Measurements from ENCODE around the gene OR4E2.

OR4E2 gene

GRCh38 chr14:21654215-21654614 is 580 bp downstream of the OR4E2 start:
- DNase-seq (ENCODE audit: low spot score) = no peak
- Histone ChIP-seq H2BK120ac (ENCODE audit: low read depth, low read length) (no peak overlapping the region), H2AK5ac (ENCODE audit: low read depth, low read length) (no peak overlapping the region), H3K4ac (ENCODE audit: low read length) (no peak overlapping the region), H3K4me1 (ENCODE audit: control insufficient read depth in 2 of 2, insufficient read depth in 1 of 2, low read depth in 1 of 2, low read length in 2 of 2) (peaks cover 0 to 3% of the 10 kb centered on the region in 2 donors), H3K27me3 (ENCODE audit: control insufficient read depth in 3 of 3, insufficient read depth in 3 of 3, low read depth in 1 of 3, low read length in 3 of 3) (peaks cover 0 to 8% (median 2%) of the 10 kb centered on the region in 3 experiments), H3K18ac (ENCODE audit: low read length) (no peak overlapping the region), H3K14ac (ENCODE audit: low read length) (no peak overlapping the region), H2BK15ac (ENCODE audit: low read length) (no peak overlapping the region), H3K79me1 (ENCODE audit: low read depth, low read length) (no peaks in the 10 kb centered on the region), H4K8ac (ENCODE audit: low read depth, low read length) (no peak overlapping the region), H3K23ac (ENCODE audit: low read depth, low read length, poor library complexity) (no peak overlapping the region), H3K9me3 (replicated peaks in 1 of 2; ENCODE audit: control insufficient read depth in 2 of 2, insufficient read depth in 1 of 2, low read depth in 1 of 2, low read length in 2 of 2) (no peaks in the 10 kb centered on the region), H3K4me2 (ENCODE audit: insufficient read depth, low read length, poor library complexity, severe bottlenecking) (no peak overlapping the region), H3K4me3 (ENCODE audit: low read length in 2 of 2) (no peak overlapping the region), H3K36me3 (replicated peaks in 1 of 2; ENCODE audit: control insufficient read depth in 2 of 2, insufficient read depth in 2 of 2, low read length in 2 of 2) (no peaks in the 10 kb centered on the region), H2BK5ac (ENCODE audit: low read length) (no peak overlapping the region), H2AFZ (ENCODE audit: low read length) (no peak overlapping the region), H3K9ac (ENCODE audit: low read depth, low read length, poor library complexity) (no peak overlapping the region), H4K91ac (ENCODE audit: low read depth, low read length, poor library complexity) (no peak overlapping the region), H2BK12ac (ENCODE audit: low read length) (no peak overlapping the region), H3K27ac (replicated peaks; ENCODE audit: low read length) (no peak overlapping the region)
- WGBS, 2 donors (ENCODE audit: extremely low coverage in 2 of 2, insufficient read length in 2 of 2, insufficient replicate concordance in 1 of 2) = no CpG with 5 or more reads among the region's 5 CpGs

GRCh38 chr14:21656980-21657379 is 3.3 kb downstream of the OR4E2 start:
- no peak overlapping the region for H3K4ac ChIP-seq (ENCODE audit: low read length)
- no peak overlapping the region for H4K91ac ChIP-seq (ENCODE audit: low read depth, low read length, poor library complexity)
- H2BK12ac ChIP-seq (ENCODE audit: low read length) = no peak overlapping the region
- no peaks in the 10 kb centered on the region for H3K36me3 ChIP-seq (replicated peaks in 1 of 2; ENCODE audit: control insufficient read depth in 2 of 2, insufficient read depth in 2 of 2, low read length in 2 of 2)
- H3K4me3 ChIP-seq (ENCODE audit: low read length in 2 of 2) = no peak overlapping the region
- H3K27ac ChIP-seq (replicated peaks; ENCODE audit: low read length) = no peak overlapping the region
- no peak overlapping the region for H2BK5ac ChIP-seq (ENCODE audit: low read length)
- H2AK5ac ChIP-seq (ENCODE audit: low read depth, low read length) = no peak overlapping the region
- no peaks in the 10 kb centered on the region for H3K9me3 ChIP-seq (replicated peaks in 1 of 2; ENCODE audit: control insufficient read depth in 2 of 2, insufficient read depth in 1 of 2, low read depth in 1 of 2, low read length in 2 of 2)
- no peak overlapping the region for H2AFZ ChIP-seq (ENCODE audit: low read length)
- H4K8ac ChIP-seq (ENCODE audit: low read depth, low read length) = no peak overlapping the region
- H3K4me1 ChIP-seq (ENCODE audit: control insufficient read depth in 2 of 2, insufficient read depth in 1 of 2, low read depth in 1 of 2, low read length in 2 of 2) = peaks cover 0 to 3% of the 10 kb centered on the region in 2 donors
- H3K23ac ChIP-seq (ENCODE audit: low read depth, low read length, poor library complexity) = no peak overlapping the region
- H3K18ac ChIP-seq (ENCODE audit: low read length) = no peak overlapping the region
- H3K14ac ChIP-seq (ENCODE audit: low read length) = no peak overlapping the region
- H2BK15ac ChIP-seq (ENCODE audit: low read length) = no peak overlapping the region
- H3K4me2 ChIP-seq (ENCODE audit: insufficient read depth, low read length, poor library complexity, severe bottlenecking) = no peak overlapping the region
- DNase-seq (ENCODE audit: low spot score) = no peak
- H3K9ac ChIP-seq (ENCODE audit: low read depth, low read length, poor library complexity) = no peak overlapping the region
- H2BK120ac ChIP-seq (ENCODE audit: low read depth, low read length) = no peak overlapping the region
- no peaks in the 10 kb centered on the region for H3K79me1 ChIP-seq (ENCODE audit: low read depth, low read length)
- H3K27me3 ChIP-seq (ENCODE audit: control insufficient read depth in 3 of 3, insufficient read depth in 3 of 3, low read depth in 1 of 3, low read length in 3 of 3) = peaks cover 0 to 8% (median 2%) of the 10 kb centered on the region in 3 experiments
- no CpG with 5 or more reads among the region's 1 CpG for WGBS, 2 donors (ENCODE audit: extremely low coverage in 2 of 2, insufficient read length in 2 of 2, insufficient replicate concordance in 1 of 2)

- no CpG with 5 or more reads among the region's 3 CpGs for WGBS, 2 donors (ENCODE audit: extremely low coverage in 2 of 2, insufficient read length in 2 of 2, insufficient replicate concordance in 1 of 2)
- H3K36me3 ChIP-seq (replicated peaks in 1 of 2; ENCODE audit: control insufficient read depth in 2 of 2, insufficient read depth in 2 of 2, low read length in 2 of 2) = no peaks in the 10 kb centered on the region
- H4K91ac ChIP-seq (ENCODE audit: low read depth, low read length, poor library complexity) = no peak overlapping the region
- H2BK5ac ChIP-seq (ENCODE audit: low read length) = no peak overlapping the region
- H3K79me1 ChIP-seq (ENCODE audit: low read depth, low read length) = no peaks in the 10 kb centered on the region
- no peak overlapping the region for H2AK5ac ChIP-seq (ENCODE audit: low read depth, low read length)
- no peak overlapping the region for H3K23ac ChIP-seq (ENCODE audit: low read depth, low read length, poor library complexity)
- no peaks in the 10 kb centered on the region for H3K4me1 ChIP-seq (ENCODE audit: control insufficient read depth in 2 of 2, insufficient read depth in 1 of 2, low read depth in 1 of 2, low read length in 2 of 2)
- no peak overlapping the region for H2BK15ac ChIP-seq (ENCODE audit: low read length)
- H2BK120ac ChIP-seq (ENCODE audit: low read depth, low read length) = no peak overlapping the region
- no peak overlapping the region for H2AFZ ChIP-seq (ENCODE audit: low read length)
- H3K4me2 ChIP-seq (ENCODE audit: insufficient read depth, low read length, poor library complexity, severe bottlenecking) = no peak overlapping the region
- no peak overlapping the region for H4K8ac ChIP-seq (ENCODE audit: low read depth, low read length)
- no peak overlapping the region for H3K27ac ChIP-seq (replicated peaks; ENCODE audit: low read length)
- H3K9me3 ChIP-seq (replicated peaks in 1 of 2; ENCODE audit: control insufficient read depth in 2 of 2, insufficient read depth in 1 of 2, low read depth in 1 of 2, low read length in 2 of 2) = peaks cover 0 to 3% of the 10 kb centered on the region in 2 donors
- DNase-seq (ENCODE audit: low spot score) = no peak
- H3K9ac ChIP-seq (ENCODE audit: low read depth, low read length, poor library complexity) = no peak overlapping the region
- H3K27me3 ChIP-seq (ENCODE audit: control insufficient read depth in 3 of 3, insufficient read depth in 3 of 3, low read depth in 1 of 3, low read length in 3 of 3) = no peaks in the 10 kb centered on the region
- no peak overlapping the region for H3K4me3 ChIP-seq (ENCODE audit: low read length in 2 of 2)
- H3K18ac ChIP-seq (ENCODE audit: low read length) = no peak overlapping the region
- no peak overlapping the region for H3K14ac ChIP-seq (ENCODE audit: low read length)
- no peak overlapping the region for H2BK12ac ChIP-seq (ENCODE audit: low read length)
- no peak overlapping the region for H3K4ac ChIP-seq (ENCODE audit: low read length)
Observed at GRCh38 chr14:21668377-21668776, 14.7 kb downstream of the OR4E2 start.

DNA sequence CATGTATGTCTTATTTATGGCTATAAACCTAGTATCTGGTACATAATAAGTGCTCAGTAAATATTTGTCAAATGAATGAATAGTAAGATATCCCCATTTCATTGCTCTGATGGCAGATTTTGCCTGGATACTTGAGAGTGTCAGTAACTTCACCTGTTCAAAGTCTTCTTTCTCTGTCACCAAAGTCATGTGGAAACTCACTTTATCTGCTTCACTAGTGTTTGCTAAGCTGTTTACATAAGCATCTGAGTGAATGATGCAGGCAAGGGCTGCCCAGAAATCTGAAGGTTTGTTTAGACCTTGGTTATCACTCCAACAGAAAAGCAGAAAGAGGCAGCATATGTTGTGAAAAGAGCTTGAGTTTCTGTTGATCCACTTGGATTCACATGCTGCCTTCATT is 15.6 kb downstream of the OR4E2 start:
- H3K14ac ChIP-seq (ENCODE audit: low read length) = no peak overlapping the region
- H3K4me2 ChIP-seq (ENCODE audit: insufficient read depth, low read length, poor library complexity, severe bottlenecking) = no peak overlapping the region
- H2AFZ ChIP-seq (ENCODE audit: low read length) = no peak overlapping the region
- H2AK5ac ChIP-seq (ENCODE audit: low read depth, low read length) = no peak overlapping the region
- no peak overlapping the region for H2BK15ac ChIP-seq (ENCODE audit: low read length)
- H3K36me3 ChIP-seq (replicated peaks in 1 of 2; ENCODE audit: control insufficient read depth in 2 of 2, insufficient read depth in 2 of 2, low read length in 2 of 2) = no peaks in the 10 kb centered on the region
- H3K23ac ChIP-seq (ENCODE audit: low read depth, low read length, poor library complexity) = no peak overlapping the region
- H4K8ac ChIP-seq (ENCODE audit: low read depth, low read length) = no peak overlapping the region
- H3K27me3 ChIP-seq (ENCODE audit: control insufficient read depth in 3 of 3, insufficient read depth in 3 of 3, low read depth in 1 of 3, low read length in 3 of 3) = no peaks in the 10 kb centered on the region
- H3K27ac ChIP-seq (replicated peaks; ENCODE audit: low read length) = no peak overlapping the region
- H4K91ac ChIP-seq (ENCODE audit: low read depth, low read length, poor library complexity) = no peak overlapping the region
- no peak overlapping the region for H3K4me3 ChIP-seq (ENCODE audit: low read length in 2 of 2)
- DNase-seq (ENCODE audit: low spot score) = no peak
- H3K79me1 ChIP-seq (ENCODE audit: low read depth, low read length) = no peaks in the 10 kb centered on the region
- no peaks in the 10 kb centered on the region for H3K4me1 ChIP-seq (ENCODE audit: control insufficient read depth in 2 of 2, insufficient read depth in 1 of 2, low read depth in 1 of 2, low read length in 2 of 2)
- no peak overlapping the region for H3K4ac ChIP-seq (ENCODE audit: low read length)
- no peak overlapping the region for H3K18ac ChIP-seq (ENCODE audit: low read length)
- H3K9me3 ChIP-seq (replicated peaks in 1 of 2; ENCODE audit: control insufficient read depth in 2 of 2, insufficient read depth in 1 of 2, low read depth in 1 of 2, low read length in 2 of 2) = peaks cover 0 to 3% of the 10 kb centered on the region in 2 donors
- H2BK120ac ChIP-seq (ENCODE audit: low read depth, low read length) = no peak overlapping the region
- H2BK12ac ChIP-seq (ENCODE audit: low read length) = no peak overlapping the region
- no peak overlapping the region for H2BK5ac ChIP-seq (ENCODE audit: low read length)
- H3K9ac ChIP-seq (ENCODE audit: low read depth, low read length, poor library complexity) = no peak overlapping the region
